AG09319 (cell line): ENCODE results near the gene VPS51.
A peak's percentile ranks its signal among the peaks of the same experiment; 100 is the strongest.

Source experiments
- DNase-seq: peaks from one replicate; pipeline ENCODE4 v3.0.0-alpha.2; 2010; ENCODE audit warnings: low read depth; ENCODE audit errors: extremely low read depth
- CTCF ChIP-seq: IDR thresholded peaks from 2 replicates; pipeline ENCODE4 v1.5.1; 2011; ENCODE audit warnings: low read depth, mild to moderate bottlenecking, inconsistent platforms, low read length, moderate library complexity

The VPS51 gene

GRCh38 chr11:65095974-65096806 is at the start of gene VPS51:
VPS51 (plus strand) TSS chr11:65096214; CDS start chr11:65096251, 37 bp downstream.
- TF ChIP-seq CTCF, result no peak
- DNase-seq, result peak; percentile 78

GRCh38 chr11:65047581-65048422 is 48.2 kb upstream of the VPS51 start:
- DNase-seq, result no peak
- TF ChIP-seq CTCF, result no peak

GRCh38 chr11:65051398-65051858 is 44.6 kb upstream of the VPS51 start:
- no peak for DNase-seq
- no peak for TF ChIP-seq CTCF

- DNase-seq, result no peak
- TF ChIP-seq CTCF, result no peak
Measured at GRCh38 chr11:65053827-65054508, 42.0 kb upstream of the VPS51 start.

GRCh38 chr11:65055538-65055937 is 40.5 kb upstream of the VPS51 start:
- no peak for DNase-seq
- TF ChIP-seq CTCF, result no peak

- no peak for DNase-seq
- no peak for TF ChIP-seq CTCF
Measured at GRCh38 chr11:65056999-65057398, 39.0 kb upstream of the VPS51 start.
